ENCODE data around the gene DNAI7.

Gene DNAI7

GRCh38 chr12:25197608-25198007 lies 2.6 kb upstream of the DNAI7 start:
- TF ChIP-seq TAF1 (IDR thresholded peaks at IDR 0.05; ENCODE audit: low read depth) (no peak), MAX (IDR thresholded peaks at IDR 0.05) (no peak), EGR1 (IDR thresholded peaks at IDR 0.05) (no peak), EP300 (IDR thresholded peaks at IDR 0.05; ENCODE audit: borderline replicate concordance) (no peak), ZBTB7A (IDR thresholded peaks at IDR 0.05; ENCODE audit: low read depth) (no peak), USF1 (IDR thresholded peaks at IDR 0.05) (no peak), CEBPB (IDR thresholded peaks at IDR 0.05) (no peak), NFIC (IDR thresholded peaks at IDR 0.05) (no peak), CREB1 (IDR thresholded peaks at IDR 0.05; ENCODE audit: low read depth) (no peak), REST (IDR thresholded peaks at IDR 0.05; ENCODE audit: low read depth) (no peak), TEAD4 (IDR thresholded peaks at IDR 0.05) (no peak)

GRCh38 chr12:25194722-25195055 lies 271 bp downstream of the DNAI7 start:
- no peak for TF ChIP-seq USF1 (IDR thresholded peaks at IDR 0.05)
- TF ChIP-seq TAF1 (IDR thresholded peaks at IDR 0.05; ENCODE audit: low read depth) = no peak
- TF ChIP-seq YY1 (IDR thresholded peaks at IDR 0.05; ENCODE audit: low read depth) = no peak
- no peak for TF ChIP-seq CREB1 (IDR thresholded peaks at IDR 0.05; ENCODE audit: low read depth)
- no peak for TF ChIP-seq EP300 (IDR thresholded peaks at IDR 0.05; ENCODE audit: borderline replicate concordance)
- no peak for TF ChIP-seq FOXM1 (IDR thresholded peaks at IDR 0.05; ENCODE audit: borderline replicate concordance, low read depth)
- no peak for TF ChIP-seq CEBPB (IDR thresholded peaks at IDR 0.05)
- TF ChIP-seq MAX (IDR thresholded peaks at IDR 0.05) = no peak
- no peak for TF ChIP-seq NFIC (IDR thresholded peaks at IDR 0.05)
- TF ChIP-seq TEAD4 (IDR thresholded peaks at IDR 0.05) = no peak
- no peak for TF ChIP-seq EGR1 (IDR thresholded peaks at IDR 0.05)
- TF ChIP-seq TCF12 (IDR thresholded peaks at IDR 0.05; ENCODE audit: low read depth) = no peak
- no peak for TF ChIP-seq ZBTB7A (IDR thresholded peaks at IDR 0.05; ENCODE audit: low read depth)
- TF ChIP-seq REST (IDR thresholded peaks at IDR 0.05; ENCODE audit: low read depth) = no peak
- TF ChIP-seq RAD21 (IDR thresholded peaks at IDR 0.05; ENCODE audit: low read depth) = no peak

GRCh38 chr12:25194214-25194613 lies 746 bp downstream of the DNAI7 start:
- TF ChIP-seq TEAD4 (IDR thresholded peaks at IDR 0.05) = no peak
- TF ChIP-seq TCF12 (IDR thresholded peaks at IDR 0.05; ENCODE audit: low read depth) = no peak
- no peak for TF ChIP-seq YY1 (IDR thresholded peaks at IDR 0.05; ENCODE audit: low read depth)
- TF ChIP-seq RAD21 (IDR thresholded peaks at IDR 0.05; ENCODE audit: low read depth) = no peak
- TF ChIP-seq FOXM1 (IDR thresholded peaks at IDR 0.05; ENCODE audit: borderline replicate concordance, low read depth) = no peak
- no peak for TF ChIP-seq USF1 (IDR thresholded peaks at IDR 0.05)
- TF ChIP-seq EP300 (IDR thresholded peaks at IDR 0.05; ENCODE audit: borderline replicate concordance) = no peak
- no peak for TF ChIP-seq ZBTB7A (IDR thresholded peaks at IDR 0.05; ENCODE audit: low read depth)
- no peak for TF ChIP-seq EGR1 (IDR thresholded peaks at IDR 0.05)

- no peak for TF ChIP-seq CREB1 (IDR thresholded peaks at IDR 0.05; ENCODE audit: low read depth)
- no peak for TF ChIP-seq TAF1 (IDR thresholded peaks at IDR 0.05; ENCODE audit: low read depth)
- no peak for TF ChIP-seq EGR1 (IDR thresholded peaks at IDR 0.05)
- no peak for TF ChIP-seq ZBTB7A (IDR thresholded peaks at IDR 0.05; ENCODE audit: low read depth)
- no peak for TF ChIP-seq RAD21 (IDR thresholded peaks at IDR 0.05; ENCODE audit: low read depth)
- no peak for TF ChIP-seq MAX (IDR thresholded peaks at IDR 0.05)
- TF ChIP-seq USF1 (IDR thresholded peaks at IDR 0.05) = no peak
- TF ChIP-seq NFIC (IDR thresholded peaks at IDR 0.05) = no peak
- no peak for TF ChIP-seq CEBPB (IDR thresholded peaks at IDR 0.05)
- TF ChIP-seq TEAD4 (IDR thresholded peaks at IDR 0.05) = no peak
- no peak for TF ChIP-seq YY1 (IDR thresholded peaks at IDR 0.05; ENCODE audit: low read depth)
- TF ChIP-seq REST (IDR thresholded peaks at IDR 0.05; ENCODE audit: low read depth) = no peak
- TF ChIP-seq TCF12 (IDR thresholded peaks at IDR 0.05; ENCODE audit: low read depth) = no peak
- TF ChIP-seq EP300 (IDR thresholded peaks at IDR 0.05; ENCODE audit: borderline replicate concordance) = no peak
- no peak for TF ChIP-seq FOXM1 (IDR thresholded peaks at IDR 0.05; ENCODE audit: borderline replicate concordance, low read depth)
Measured at GRCh38 chr12:25190793-25191192, 4.2 kb downstream of the DNAI7 start.

Measured in Ishikawa (cell line).